ENCODE data around the gene SLC25A42.

SLC25A42 gene

DNA sequence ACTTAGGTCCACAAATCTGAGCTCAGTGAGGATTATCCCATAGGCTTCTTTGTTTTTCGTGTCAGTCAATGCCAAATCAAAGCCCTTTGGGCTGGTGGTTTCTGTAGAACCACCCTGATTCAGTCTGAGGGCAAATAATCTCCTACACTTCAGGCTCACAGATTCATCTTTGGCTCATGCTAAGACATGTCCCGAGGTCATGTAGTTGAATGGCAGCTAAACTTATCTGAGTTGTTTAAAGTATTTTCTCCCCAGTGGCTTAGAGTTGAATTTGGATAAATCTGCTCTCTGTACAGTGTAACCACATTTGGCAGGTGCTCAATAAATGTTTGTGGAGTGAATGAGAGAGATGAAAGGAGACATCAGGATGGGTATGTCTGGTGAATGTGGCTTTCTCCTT, 13.1 kb upstream of the SLC25A42 start:
- no peak for DNase-seq

GRCh38 chr19:19051478-19052213, 12.1 kb upstream of the SLC25A42 start:
- no peak for DNase-seq

- DNase-seq = no peak
These were observed 10.9 kb upstream of the SLC25A42 start for GRCh38 chr19:19052921-19053320.

DNA sequence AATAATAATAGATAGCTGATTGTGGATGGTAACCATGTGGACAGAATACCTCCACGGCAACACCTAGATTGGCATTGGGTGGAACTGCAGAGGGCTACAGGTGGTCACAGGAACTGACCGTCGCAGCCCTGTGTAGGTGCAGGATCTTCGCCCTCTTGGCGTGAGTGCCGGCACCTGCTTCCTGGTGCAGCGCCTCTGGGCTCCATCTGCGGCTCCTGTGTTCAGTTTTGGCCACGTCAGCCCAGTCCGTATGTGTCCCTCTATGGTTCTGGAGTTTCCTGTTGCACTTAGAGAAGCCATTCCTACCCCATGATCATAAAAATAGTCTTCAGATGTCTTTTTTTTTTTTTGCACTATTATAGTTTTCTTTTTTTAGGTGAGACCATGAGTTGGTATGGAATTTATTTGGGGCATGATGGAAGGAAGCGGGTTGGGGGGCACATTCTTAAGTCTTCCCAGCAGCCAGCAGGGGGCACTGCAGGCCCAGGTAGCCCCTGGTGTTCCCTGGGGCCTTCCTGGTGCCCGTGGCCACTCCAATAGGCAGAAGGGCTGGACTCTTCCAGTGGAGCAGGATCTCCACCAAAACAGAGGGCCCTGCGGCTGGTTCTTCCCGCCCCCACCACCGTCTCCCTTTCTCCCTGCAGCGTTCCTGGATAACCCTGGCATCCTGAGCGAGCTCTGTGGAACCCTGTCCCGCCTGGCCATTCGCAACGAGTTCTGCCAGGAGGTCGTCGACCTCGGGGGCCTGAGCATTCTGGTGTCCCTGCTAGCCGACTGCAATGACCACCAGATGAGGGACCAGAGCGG, 10.1 kb upstream of the SLC25A42 start:
- peak in 31 of 51 donors; percentile 2 to 69 (median 25) for DNase-seq

DNA sequence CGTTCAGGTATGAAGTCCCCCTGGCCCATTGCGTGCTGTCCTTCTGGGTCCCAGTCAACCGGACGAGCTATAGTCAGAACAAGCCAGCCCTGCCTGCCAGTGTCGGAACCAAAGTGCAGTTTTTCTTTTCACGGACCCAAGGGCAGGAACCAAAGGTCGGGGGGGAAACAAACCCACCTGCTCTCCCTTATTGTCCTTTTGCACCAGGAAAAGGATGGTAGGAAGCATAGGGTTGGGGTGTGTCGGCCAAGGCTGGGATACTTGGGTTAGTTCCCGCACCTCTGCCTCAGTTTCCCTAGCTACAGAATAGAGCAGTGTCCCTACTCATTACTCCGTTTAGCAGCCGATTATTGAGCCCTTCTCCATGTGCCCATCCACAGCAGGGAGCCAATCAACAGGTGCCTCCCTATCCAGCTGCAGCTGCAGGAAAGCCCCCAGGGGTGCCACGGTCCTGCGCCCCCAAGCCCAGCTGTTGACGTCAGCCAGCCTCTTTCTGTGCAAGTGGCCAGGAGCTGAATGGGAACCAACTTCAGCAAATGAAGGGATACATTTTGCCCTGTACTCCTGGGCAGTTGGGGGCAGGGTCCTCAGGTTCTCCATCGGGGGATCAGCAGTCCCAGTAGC, 9.4 kb upstream of the SLC25A42 start:
- no peak for DNase-seq

DNA sequence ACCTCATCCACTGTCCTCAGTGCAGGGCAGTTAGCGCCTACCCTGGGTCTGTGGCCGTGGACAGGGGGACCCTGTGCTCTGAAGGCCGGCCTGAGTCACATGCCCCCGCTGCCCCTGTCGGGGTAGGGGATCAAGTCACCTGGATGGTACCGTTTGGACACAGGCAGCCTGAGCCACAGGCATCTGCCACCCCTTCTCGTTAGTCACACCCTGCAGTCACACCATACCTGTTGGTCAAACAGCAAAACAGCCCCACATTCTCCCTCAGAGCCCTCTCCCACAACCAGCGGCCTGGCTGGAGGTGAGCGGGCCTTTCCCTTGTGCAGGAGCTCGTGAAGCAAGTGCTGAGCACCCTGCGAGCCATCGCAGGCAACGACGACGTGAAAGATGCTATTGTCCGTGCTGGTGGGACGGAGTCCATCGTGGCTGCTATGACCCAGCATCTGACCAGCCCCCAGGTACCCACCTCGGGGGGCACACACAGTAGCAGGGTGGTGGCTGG, 8.8 kb upstream of the SLC25A42 start:
- no peak for DNase-seq

- DNase-seq = no peak
These were observed 8.1 kb upstream of the SLC25A42 start for GRCh38 chr19:19055701-19056100.

DNA sequence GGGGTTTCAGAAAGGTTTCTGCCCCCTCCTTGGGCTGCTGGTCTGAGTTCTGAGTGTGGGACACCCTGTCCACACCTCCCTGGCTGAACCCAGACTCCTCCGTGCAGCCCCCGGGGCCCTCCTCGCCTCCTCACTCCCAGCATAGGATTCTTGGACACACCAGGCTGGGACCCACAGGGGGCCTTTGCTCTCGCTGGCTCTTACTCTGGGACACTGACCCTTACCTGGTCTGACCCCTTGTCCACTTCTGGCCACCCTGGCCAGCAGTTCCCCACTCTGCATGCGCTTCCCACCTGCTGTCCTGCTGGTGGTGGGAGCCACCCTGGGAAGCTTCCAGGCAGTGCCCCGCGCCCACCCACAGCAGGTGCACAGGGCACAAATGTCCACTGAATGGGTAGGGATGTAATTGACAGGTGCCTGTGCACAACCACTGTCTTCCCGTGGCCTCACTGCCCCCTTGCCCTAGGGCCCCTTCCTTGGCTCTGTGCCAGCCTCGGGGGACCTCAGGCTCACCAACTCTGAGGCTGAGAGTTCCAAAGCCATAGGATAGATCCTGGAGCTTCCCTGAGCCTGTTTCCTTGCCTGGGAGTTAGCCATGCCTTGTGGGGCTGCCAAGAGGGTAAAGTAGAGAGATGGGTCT, 7.0 kb upstream of the SLC25A42 start:
- DNase-seq = no peak

- DNase-seq = no peak
These were observed 6.5 kb upstream of the SLC25A42 start for GRCh38 chr19:19057317-19057716.

DNA sequence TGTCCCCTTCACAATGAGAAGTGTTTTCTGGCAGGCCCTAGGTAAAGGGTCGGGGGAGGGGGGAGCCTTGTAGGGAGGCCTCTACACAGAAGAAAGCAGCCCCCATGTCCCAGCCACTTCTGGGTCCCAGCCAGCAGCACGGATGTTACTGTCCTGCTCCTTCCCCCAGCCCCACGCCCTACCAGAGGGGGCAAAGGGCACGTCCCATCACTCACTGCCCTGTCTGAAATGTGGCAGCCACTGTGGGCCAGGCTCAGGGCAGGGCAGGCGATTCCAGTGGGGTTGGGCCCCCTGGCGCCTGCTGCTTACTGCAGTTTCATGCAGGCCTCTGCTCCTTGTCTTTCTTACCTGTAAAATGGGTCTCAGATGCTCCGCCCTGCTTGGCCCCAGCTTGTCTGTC, 6.1 kb upstream of the SLC25A42 start:
- DNase-seq = no peak

GRCh38 chr19:19059018-19059836, 4.6 kb upstream of the SLC25A42 start:
- DNase-seq = no peak

DNA sequence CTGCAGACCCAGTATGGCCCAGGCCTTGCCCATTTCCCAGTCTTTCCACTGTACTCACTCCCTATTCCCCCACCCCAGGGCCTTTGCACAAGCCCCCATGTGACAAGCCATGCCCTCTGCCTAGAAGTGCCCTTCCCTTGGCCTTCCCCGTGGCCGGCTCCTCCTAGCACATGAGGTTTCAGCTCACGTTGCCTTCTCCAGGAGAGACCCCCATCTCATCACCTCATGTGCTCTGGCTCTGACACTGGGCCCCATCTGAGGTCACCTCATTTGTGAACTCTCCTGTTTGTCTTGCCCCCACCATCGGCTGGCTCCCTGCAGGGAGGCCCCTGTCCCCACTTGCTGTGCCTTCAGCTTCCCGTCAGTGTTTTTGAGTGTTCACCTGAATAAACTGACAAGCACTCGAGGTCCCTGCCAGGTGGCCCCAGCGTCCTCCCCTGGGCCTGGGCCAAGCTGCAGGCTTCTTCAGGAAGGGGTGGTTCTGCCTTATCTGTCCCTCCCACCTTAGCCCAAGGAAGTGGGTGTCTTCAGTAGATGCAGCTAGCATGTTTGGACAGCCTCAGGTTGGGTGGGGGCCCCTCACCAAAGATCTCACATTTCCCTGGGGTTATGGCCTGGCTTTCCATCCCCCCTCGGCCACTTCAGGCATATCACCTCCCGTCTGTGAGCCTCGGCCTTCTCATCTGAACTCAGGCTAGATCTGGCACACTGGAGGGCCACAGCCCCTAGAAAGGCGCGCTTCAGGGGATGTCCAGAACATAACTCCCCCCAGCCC, 3.8 kb upstream of the SLC25A42 start:
- no peak for DNase-seq

DNA sequence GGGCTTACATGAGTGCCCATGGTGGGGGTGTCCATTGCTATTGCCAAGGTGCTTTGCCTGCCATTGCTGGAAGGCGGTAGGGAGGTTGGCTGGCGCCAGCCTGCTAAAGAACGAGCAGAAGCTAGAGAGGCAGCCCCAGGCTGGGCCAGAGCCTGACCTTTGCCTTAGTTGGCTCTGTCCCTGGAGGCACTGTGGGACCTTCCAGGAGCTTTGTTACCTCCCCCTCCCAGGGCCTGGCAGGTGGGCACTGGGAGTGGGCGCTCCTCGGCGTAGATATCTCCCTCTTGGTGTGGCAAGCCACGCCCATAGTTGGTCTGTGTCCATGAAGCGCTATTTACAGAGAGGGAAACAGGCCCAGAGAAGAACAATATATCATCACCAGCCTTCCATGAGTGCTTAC, 2.3 kb upstream of the SLC25A42 start:
- DNase-seq = peak in 23 of 51 donors; percentile 4 to 57 (median 21)

DNA sequence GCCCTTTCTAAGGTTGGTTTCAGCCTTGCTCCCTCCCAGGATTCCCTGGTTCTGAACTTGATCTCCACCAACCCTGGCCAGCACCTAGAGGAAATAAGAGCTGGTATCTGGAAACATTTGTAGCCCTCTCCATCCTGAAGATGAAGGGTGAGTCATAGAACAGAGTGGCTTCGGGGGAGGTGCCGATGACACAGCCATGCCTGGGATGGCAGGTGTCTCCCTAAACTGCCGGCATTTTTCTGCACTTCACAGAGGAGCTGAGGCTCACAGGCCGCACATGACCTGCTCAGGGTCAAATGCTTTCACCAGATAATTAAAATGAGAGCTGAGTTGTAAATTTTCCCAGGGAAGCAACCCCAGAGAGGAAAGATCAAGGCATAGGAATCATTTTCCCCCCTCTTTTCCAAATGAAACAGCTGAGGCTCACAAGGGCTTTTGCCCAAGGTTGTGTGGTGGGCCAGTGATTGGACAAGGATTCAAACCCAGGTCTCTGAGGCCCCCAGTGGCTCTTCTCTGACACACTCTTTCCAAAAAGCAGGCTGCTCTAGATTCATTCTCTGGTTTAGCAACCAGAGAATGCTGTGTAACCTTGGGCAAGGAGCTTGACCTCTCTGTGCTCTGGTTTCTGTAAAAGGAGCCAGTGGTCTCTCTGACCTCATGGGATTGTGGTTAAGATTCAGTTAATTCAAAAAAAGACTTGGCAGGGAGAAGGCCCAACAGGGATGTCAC, 1.2 kb upstream of the SLC25A42 start:
- peak in 4 of 51 donors; percentile 5 to 54 (median 10) for DNase-seq

- DNase-seq = peak in 6 of 51 donors; percentile 19 to 61 (median 48)
These were observed 416 bp downstream of the SLC25A42 start for GRCh38 chr19:19064098-19064722.

GRCh38 chr19:19064811-19065745, 1.3 kb downstream of the SLC25A42 start:
- DNase-seq = peak in 10 of 51 donors; percentile 3 to 27 (median 10)

- DNase-seq = peak in 1 of 51 donors; percentile 40
These were observed 3.7 kb downstream of the SLC25A42 start for GRCh38 chr19:19067276-19068072.
